Stimulated activated CD4-positive, alpha-beta T cell treated with anti-CD3 and anti-CD28 coated beads, Interleukin-4, amount 100 ng/mL, for 24 hours (primary cell): Measurements from ENCODE around the gene RAB22A.

ENCODE experiments used
- DNase-seq: peaks from one replicate; pipeline ENCODE4 v3.0.0-alpha.2; 2020

RAB22A gene

GRCh38 chr20:58305061-58305460 lies 4.5 kb upstream of the RAB22A start:
- DNase-seq: no peak

DNA sequence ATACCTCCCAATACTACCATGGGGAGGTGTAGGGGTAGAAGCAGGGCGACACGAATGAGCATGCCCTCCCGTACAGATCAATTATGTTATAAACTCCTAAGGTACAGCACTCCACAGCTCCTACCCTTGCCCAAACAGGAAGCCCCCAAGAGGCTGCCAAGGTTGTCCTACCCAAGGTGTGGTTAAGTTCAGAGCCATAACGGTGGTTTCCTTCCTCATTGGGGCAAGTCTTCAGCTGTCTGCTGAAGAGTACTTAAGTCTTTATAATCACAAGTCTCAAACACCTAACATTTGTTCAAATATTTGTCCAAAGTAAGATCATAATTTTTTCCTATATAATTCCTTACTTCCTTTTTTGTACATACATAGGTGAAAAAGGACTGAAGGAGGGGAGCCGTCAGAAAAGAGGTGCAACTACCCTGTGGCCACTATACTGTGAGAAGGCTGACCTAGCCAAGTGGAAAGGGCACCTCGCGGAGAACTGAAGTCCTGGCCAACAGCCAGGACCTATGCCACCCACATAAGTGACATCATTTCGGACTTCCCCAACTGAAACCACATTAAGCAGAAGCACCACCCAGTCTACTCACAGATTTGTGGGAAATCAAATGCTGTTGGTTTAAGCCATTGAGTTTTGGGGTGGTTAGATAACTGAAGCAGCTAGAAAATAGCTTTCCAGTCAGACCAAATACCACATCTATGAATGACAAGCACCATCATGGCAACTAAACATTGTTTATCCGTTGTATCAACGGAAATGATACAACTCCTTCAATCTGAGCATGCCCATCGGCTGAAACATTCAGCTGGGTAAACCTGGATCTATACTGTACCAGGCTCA lies 2.9 kb upstream of the RAB22A start:
- DNase-seq: peak; percentile 76

DNA sequence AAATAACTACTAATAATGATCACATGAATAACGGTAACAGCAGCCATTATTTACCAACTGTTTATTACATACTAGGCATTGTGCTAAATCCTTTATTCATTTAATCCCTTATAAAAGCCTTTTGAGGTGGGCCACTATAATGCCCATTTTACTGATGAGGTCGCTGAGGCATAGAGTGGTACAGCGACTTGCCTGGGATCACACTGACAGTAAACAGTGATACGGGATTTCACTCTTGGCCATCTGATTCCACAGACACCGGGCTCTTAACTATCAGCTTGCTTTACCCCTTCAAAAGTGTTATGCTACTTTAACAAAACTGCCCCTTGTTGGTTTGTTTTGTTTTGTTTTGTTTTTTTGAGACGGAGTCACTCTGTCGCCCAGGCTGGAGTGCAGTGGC lies 2.2 kb upstream of the RAB22A start:
- DNase-seq: no peak

DNA sequence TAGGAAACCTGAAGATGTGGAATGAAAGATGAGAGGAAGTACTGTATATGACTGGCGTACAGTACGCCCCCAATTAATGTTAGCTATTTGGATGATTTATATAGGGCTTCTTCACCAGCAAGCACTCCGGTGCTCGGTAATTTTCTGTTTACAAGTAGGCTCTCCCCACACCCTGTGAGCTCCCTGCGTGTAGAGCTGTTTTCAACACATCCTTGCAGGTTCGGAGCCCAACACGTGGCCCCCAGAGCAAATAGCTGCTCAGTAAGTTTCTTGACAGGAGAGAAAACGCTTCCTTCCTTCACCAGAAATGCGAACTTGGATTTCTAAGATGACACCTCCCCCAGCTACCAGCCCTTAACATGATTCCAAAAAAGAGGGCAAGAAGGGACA lies 1.2 kb upstream of the RAB22A start:
- no peak for DNase-seq

DNA sequence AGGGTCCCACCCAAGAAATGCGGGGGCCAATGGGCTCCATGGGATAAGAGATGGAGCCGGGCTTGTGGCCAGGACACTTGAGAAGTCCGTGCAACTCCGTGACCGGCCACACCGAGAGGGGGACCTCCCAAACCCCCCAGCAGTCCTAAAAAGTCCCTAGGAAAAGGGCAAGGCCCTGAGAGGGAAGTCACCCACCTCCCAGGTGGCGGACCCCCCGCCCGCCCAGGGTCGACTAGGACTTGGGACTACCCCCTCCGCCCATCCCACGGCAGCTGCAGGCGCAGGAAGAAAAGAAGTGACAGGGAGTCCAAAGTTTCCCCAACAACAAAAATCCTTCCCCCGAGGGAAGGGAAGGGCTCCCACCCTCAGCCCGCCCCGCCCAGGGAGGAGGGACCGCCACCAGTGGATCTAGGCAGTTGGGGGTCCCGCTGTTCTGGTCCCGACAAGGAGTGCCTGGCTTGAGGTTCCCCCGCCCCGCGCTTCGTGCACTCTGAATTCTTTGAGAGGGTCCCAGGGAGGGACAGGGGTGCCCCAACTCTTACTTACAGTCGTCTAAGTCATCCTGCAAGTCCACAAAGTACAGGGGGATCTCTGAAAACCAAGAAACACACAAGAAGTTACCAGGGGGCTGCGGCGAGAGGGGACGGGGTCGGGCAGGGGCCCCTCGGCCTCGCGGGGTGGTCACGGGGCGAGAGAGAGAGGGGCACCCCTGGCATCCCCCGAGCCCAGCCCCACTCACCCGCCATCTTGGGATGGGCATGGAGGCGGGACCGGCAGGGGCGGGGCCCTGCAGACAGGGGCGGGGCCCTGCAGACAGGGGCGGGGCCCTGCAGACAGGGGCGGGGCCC lies 611 bp upstream of the RAB22A start:
- DNase-seq: peak; percentile 62

GRCh38 chr20:58310291-58310782 lies 822 bp downstream of the RAB22A start:
- no peak for DNase-seq

DNA sequence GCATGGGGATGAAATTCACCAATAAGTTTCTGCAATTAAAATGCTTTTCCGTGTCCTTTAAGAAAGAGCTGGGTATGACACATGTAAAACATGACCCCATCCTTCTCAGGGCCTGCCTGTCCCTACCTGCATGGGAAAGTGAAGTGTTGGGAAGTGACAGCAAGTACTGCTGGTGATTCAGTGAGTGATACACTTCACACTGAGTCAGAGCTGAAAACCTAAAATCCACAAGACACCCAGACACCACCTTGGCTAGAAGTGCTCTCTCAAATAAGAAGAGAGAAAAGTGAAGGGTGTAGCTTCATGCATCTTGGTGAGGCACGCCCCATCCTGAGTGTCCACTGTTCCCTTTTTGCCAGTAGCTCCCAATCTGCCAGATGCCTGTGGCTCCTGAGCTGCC lies 3.3 kb downstream of the RAB22A start:
- no peak for DNase-seq

- DNase-seq: no peak
Measured at GRCh38 chr20:58313396-58313795, 3.9 kb downstream of the RAB22A start.

GRCh38 chr20:58321205-58321604 lies 11.7 kb downstream of the RAB22A start:
- DNase-seq: no peak

GRCh38 chr20:58322083-58322482 lies 12.6 kb downstream of the RAB22A start:
- DNase-seq: no peak

GRCh38 chr20:58325912-58326311 lies 16.4 kb downstream of the RAB22A start:
- no peak for DNase-seq

GRCh38 chr20:58327211-58327610 lies 17.7 kb downstream of the RAB22A start:
- DNase-seq: no peak

DNA sequence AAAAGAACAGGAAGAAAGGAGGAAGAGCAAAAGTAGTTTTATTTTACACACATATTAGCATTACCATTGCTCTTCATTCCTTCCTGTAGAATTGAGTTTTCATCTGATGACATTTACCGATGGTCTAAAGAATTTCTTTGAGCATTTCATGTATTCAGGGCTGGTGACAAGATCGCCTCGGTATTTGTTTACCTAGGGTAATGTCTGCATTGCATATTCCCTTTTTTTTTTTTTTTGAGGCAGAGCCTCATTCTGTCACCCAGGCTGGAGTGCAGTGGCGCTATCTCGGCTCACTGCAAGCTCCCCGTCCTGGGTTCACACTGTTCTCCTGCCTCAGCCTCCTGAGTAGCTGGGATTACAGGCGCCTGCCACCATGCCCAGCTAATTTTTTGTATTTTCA lies 19.3 kb downstream of the RAB22A start:
- DNase-seq: no peak

DNA sequence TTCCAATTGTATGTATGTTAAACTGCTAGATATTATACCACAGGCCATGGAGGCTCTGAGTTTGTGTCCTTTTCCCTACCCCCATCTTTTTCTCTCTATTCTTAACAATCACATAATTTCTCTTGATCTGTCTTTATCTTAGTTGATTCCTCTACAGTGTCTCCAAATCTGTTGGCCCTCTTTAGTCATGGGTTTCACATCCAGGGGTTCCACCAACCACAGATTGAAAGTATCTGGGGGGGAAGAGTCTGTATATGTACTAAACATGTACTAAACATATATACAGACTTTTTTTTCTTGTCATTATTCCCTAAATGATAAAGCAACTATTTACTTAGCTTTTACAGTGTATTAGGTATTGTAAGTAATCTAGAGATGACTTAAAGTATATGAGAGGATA lies 20.2 kb downstream of the RAB22A start:
- no peak for DNase-seq

GRCh38 chr20:58330249-58330648 lies 20.7 kb downstream of the RAB22A start:
- DNase-seq: no peak

- no peak for DNase-seq
Measured at GRCh38 chr20:58330687-58331086, 21.2 kb downstream of the RAB22A start.

- DNase-seq: no peak
Measured at GRCh38 chr20:58331961-58332551, 22.5 kb downstream of the RAB22A start.

DNA sequence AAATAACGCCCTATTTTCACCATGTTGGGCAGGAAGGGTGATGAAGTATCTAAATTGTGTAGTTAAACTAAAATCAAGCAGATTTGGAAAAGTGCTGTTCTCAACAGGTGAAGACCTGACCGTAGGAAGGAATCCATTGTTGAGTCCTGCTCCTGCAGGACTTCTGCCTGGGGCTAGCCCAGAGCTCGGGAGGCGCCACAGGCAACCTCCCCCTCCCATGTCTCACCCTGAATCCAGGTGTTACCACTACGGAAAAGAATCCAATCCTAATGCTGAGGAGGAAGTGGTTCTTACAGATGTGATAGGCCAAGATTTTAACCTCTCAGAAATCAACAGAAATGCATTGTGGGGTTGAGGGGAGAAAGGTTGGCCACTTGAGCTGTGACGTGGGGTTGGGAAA lies 30.2 kb downstream of the RAB22A start:
- no peak for DNase-seq

DNA sequence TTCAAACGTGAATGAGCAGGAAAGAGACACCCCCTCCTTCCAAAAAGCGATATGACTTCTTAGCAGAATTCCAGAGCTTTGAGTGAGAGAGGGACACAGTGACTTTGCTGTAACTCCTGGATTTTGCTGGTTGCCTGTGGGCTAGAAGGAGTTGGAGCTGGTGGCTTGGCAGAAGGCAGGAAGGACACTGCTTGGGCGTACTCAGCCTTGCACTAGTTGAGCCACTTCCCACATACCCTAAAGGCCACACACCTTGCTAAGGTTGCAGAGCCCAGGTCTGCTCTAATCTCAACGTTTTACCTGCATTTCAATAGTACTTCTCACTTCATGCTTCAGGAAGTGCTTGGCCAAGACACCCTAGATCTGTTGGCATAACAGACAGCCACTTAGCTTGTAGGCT lies 30.6 kb downstream of the RAB22A start:
- no peak for DNase-seq

GRCh38 chr20:58340853-58341252 lies 31.3 kb downstream of the RAB22A start:
- no peak for DNase-seq

DNA sequence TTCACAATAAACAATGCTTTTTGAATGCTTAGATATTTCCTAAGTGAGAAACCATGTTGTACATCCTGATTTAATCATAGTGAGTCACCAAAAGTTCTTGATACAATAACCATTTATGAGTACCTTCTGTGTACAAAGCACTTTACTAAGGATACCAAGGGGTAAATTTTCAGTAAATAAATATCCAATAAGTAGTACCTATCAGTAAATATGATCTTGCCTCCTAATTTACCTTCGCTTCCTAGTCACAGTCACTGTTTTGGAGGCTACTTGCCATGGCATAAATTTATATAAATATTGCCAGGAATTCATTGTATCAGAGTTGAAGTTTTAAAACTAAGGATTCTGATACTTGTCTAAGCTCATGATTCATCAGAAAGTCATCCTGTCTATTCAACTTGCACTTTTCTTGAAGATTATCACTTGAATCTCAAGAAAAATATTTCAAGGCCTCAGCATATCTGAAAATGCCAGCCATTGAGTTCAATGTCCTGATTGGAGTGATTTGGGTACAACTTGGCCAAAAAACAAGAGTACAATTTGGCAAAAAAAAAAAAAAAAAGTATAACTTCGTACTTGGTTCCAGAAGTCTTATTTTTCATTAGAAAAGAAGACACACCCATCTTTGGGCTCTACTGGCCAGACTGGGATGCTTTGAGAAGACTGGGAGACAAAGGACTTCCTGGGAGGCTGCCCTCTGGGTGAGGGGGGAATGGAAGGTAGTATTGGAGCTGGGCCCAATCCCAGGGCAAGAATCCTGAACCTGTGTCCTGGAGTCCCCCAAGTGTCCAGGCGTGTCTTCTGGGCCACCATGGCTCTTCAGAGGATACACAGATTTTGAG lies 32.8 kb downstream of the RAB22A start:
- DNase-seq: no peak

- no peak for DNase-seq
Measured at GRCh38 chr20:58344741-58345140, 35.2 kb downstream of the RAB22A start.

DNA sequence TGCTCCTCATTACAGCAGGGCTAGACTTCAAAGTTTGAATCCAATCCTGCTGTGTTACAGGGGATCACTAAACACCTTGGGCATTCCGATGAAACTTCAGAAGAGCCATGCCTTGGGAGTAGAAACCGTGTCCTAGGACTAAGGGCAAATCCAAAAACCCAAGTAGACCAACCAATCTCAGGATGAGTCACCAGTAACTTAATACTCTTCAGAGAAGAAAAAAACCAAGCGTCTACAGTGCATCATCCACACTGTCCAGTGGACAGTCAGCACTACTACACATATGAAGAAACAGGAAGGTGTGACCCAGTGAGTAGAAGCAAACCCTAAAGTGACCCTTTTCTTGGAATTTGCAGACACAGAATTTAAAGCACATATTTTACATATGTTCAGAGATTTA lies 40.1 kb downstream of the RAB22A start:
- no peak for DNase-seq
